ENCODE results near the gene AIP.
"Not testable (repeated sequence)": the region's sequence is repeated elsewhere in the genome, so short reads cannot be mapped to it uniquely, and the experiment has no call there.

Gene AIP

GRCh38 chr11:67468759-67469507, 13.9 kb upstream of the AIP start, which contains the start of gene TMEM134:
TSS of gene TMEM134 (minus strand) at chr11:67469251. CDS start at chr11:67469192, 59 bp downstream.
- DNase-seq (ENCODE audit: low spot score), result peak; percentile 95

GRCh38 chr11:67469508-67469811, 13.4 kb upstream of the AIP start:
- DNase-seq (ENCODE audit: low spot score), result no peak

DNA sequence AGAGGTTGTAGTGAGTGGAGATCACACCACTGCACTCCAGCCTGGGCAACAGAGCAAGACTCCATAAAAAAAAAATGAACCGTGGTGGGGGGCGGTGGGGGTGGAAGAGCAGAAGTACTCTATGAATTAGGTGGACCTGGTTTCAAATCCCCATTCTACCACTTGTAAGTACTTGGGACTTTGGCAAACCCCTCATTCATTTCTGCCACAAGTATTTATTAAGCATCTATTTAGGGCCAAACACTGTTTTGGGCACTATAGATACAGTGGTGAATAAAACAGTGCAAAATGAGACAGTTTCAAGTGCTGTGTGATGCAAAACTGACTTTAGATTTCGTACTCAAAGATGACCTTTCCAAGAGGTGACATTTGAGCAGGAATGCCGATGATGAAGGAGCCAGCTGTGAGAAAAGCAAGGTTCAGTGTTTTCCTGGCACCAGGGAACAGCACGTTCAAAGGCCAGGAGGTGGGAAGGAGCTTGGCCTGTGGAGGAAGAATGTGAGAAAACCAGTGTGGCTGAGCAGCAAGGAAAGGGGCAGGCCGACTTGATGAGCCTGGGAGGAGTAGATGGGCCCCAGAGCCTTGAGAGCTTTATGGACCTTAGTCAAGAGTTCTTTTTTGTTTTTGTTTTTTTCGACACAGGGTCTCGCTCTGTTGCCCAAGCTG, 12.4 kb upstream of the AIP start:
- no peak for DNase-seq (ENCODE audit: low spot score)

DNA sequence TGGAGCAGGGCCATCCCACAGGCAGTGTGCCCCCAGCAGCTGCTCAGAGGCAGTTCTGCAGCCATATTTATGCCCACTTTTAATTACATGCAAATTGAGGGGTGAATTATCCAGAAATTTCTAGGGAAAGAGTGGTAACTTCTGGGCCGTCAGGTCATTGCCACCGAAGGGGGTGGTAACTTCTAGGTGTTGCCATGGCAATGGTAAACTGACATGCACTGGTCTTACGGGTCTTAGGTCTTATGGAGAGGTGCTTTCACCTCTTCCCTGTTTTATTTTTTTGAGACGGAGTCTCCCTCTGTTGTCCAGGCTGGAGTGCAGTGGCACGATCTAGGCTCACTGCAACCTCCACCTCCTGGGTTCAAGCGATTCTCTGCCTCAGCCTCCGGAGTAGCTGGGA, 9.9 kb upstream of the AIP start:
- no peak for DNase-seq (ENCODE audit: low spot score)

GRCh38 chr11:67476692-67477091, 6.1 kb upstream of the AIP start:
- not testable (repeated sequence) for DNase-seq (ENCODE audit: low spot score)

GRCh38 chr11:67477344-67478050, 5.3 kb upstream of the AIP start:
- not testable (repeated sequence) for DNase-seq (ENCODE audit: low spot score)

- DNase-seq (ENCODE audit: low spot score), result no peak
Measured at GRCh38 chr11:67482275-67482826, 475 bp upstream of the AIP start.

DNA sequence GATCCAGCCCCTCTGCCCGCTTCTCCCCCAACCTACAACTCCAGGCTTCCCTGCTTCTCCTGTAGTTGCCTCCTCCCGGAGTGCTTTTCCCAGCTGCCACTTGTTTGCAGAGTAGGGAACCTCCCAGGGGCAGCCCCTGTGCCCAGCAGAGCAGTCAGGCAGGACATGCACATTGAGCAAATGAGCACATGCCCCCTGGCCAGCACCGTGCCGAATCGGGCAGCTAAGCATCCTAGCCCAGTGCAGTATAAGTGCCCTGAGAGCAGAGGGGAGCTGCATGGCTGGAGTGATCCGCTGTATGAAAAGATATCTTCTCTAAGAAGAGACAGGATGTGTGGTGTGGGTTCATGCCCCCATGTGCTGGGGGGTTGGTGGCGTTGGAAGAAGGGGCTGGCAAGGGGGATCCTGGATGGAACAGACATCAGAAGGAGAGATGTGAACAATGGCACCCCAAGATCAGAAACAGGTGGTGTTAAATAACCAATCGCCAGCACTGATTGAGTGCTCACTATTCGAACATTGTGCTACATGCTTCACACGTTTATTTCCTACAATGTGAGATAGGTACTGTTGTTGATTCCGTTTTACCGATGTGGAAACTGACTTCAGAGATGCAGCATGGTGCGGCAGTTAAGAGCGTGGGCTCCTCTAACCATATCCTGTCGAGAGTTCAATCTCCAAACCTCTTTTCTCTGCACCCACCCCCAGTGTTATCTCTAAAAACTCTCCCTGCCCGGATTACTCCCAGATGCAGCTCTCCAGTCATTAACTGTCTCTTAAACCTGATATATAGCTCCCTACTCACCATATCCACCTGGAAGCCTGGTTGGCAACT, 1.2 kb downstream of the AIP start:
- DNase-seq (ENCODE audit: low spot score), result peak; percentile 67

- peak; percentile 87 for DNase-seq (ENCODE audit: low spot score)
Measured at GRCh38 chr11:67484847-67485311, 2.1 kb downstream of the AIP start.

GRCh38 chr11:67485873-67486361, 3.1 kb downstream of the AIP start:
- peak; percentile 84 for DNase-seq (ENCODE audit: low spot score)

DNA sequence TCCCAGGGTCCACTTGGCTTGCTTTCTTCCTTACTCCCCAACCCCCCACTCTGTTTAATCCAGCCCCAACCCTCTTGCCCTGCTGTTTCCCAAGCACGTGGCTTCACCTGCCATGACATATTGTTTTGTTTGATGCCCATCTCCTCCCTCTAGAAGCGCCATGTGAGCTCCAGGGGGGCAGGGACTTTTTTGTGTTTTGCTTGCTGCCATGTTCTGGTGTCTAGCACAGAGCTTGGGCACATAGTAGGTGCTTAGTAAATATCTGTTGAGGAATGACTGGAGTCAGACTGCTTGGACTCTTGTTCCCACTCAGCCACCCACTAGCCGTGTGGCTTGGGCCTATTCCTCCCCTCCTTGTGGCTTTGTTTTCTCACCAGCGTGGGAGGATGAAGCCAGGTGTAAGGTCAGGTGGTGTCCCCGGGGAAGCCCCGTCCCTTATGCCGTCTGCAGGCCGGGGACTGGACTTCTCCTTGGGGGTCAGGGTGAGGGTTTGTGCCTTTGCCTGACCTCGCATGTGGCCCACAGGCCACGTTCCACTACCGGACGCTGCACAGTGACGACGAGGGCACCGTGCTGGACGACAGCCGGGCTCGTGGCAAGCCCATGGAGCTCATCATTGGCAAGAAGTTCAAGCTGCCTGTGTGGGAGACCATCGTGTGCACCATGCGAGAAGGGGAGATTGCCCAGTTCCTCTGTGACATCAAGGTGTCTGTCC, 3.8 kb downstream of the AIP start:
- peak; percentile 69 for DNase-seq (ENCODE audit: low spot score)

- DNase-seq (ENCODE audit: low spot score), result no peak
Measured at GRCh38 chr11:67489203-67489884, 6.5 kb downstream of the AIP start.

DNA sequence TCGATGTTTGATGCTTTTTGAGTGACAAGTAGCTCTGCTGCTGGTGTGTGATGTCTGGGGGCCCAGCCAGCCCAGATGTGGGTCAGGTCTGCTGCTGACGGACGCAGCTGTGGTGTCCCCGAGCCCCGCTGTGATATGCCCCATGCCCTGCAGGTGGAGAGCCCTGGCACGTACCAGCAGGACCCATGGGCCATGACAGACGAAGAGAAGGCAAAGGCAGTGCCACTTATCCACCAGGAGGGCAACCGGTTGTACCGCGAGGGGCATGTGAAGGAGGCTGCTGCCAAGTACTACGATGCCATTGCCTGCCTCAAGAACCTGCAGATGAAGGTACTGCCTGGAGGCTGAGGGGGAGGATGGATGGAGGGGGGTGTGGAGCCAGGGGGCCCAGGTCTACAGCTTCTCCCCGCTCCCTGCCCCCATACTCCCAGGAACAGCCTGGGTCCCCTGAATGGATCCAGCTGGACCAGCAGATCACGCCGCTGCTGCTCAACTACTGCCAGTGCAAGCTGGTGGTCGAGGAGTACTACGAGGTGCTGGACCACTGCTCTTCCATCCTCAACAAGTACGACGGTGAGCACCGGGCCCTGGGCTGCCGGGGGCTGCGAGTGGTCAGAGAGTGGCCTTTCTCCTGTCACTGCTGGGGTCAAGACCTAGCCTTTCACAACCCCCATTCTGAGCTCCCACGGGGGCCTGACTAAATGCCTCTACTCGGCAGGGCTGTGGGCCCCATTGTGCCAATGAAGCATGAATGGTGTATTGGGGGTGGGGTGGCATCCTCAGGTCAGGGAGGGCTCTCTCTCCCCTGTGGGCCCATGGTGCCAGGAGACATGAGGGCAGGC, 7.3 kb downstream of the AIP start:
- DNase-seq (ENCODE audit: low spot score), result no peak

DNA sequence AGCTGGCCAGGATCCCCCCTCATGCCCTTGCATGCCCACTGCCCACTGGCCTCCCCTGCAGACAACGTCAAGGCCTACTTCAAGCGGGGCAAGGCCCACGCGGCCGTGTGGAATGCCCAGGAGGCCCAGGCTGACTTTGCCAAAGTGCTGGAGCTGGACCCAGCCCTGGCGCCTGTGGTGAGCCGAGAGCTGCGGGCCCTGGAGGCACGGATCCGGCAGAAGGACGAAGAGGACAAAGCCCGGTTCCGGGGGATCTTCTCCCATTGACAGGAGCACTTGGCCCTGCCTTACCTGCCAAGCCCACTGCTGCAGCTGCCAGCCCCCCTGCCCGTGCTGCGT, 7.9 kb downstream of the AIP start:
- DNase-seq (ENCODE audit: low spot score), result no peak

- no peak for DNase-seq (ENCODE audit: low spot score)
Measured at GRCh38 chr11:67491276-67492068, 8.6 kb downstream of the AIP start.

DNA sequence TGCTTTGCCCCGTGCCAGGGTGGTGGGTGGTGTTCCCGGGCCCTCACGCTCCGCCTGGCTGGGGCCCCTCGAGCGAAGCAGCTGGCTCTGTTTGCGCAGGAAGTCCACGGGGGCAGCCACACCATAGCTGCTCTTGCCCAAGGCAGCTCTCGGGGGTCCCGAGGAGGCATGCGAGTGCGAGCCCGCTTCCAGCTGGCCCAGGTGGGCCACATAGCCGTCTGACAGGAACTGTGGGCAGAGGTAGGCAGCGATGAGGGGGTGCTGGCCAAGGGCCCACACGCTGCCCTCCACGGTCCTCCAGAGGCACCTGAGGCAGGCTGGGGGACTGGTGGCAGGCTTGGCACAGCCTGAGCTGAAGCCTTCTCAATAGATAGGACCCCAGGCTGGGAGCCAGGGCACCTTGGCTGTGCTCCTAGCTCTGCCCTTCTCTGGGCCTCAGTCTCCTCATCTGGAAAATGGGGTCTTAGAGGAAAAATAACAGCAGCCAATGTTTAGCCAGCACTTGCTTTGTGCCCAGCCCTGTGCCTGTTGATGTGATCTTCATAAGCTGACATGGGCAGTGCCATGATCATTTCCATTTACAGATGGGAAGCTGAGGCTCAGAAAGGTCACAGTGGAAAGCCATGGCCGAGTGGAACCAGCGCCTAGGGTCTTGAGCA, 9.4 kb downstream of the AIP start:
- no peak for DNase-seq (ENCODE audit: low spot score)

DNA sequence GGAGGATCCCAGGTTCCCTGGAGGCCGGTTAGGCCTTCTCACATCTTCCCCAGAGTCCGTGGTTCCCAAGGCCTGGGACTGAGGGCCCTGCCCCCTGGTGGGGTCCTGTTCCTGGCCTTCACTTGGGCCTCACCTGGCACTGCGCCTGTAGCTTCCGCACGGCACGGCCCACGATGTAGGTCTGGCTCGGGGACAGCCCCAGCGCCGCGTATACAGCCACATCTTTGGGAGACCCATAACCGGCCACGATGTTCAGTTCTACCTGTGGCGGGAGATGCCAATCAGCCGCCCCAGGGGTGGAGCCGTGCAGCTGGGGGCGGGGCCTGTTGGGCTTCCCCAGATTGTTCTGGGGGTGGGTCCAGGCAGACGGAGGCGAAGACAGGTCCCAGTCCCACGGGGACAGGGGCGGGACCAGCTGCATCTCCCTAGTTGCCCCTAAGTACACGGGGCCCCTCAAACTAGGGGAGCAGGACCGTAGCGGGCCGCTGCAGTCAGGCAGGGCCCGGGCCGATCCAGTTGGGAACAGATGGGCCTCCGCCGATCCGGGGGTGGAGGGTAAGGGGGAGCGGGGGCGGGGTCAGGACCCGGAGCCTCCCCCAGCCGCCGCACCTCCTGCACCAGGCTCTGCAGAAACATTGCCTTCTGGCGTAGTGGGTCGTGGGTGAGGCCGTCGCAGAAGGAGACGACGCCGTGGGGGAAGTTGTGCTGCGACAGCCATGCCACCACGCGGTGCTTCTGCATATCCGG, 10.1 kb downstream of the AIP start:
- DNase-seq (ENCODE audit: low spot score), result no peak

Measured in activated CD4-positive, alpha-beta T cell treated with anti-CD3 and anti-CD28 coated beads, Interleukin-2, Interleukin-4, amounts not matched to agents 100 ng/mL and 50 ng/mL, durations not matched to agents 16 hours and 8 hours (primary cell).